22Rv1 (cell line): Measurements from ENCODE around the gene MT1F.
"Not testable (repeated sequence)": the region's sequence is repeated elsewhere in the genome, so short reads cannot be mapped to it uniquely, and the experiment has no call there.

Experiments used
- ZFX ChIP-seq: fragments of 450-650 bp; IDR thresholded peaks from 2 replicates; pipeline ENCODE4 v1.6.1; 2017; ENCODE audit warnings: antibody characterized with exemption, borderline replicate concordance
- TF ChIP-seq, protein P1 (sequence below): fragments of 450-650 bp; IDR thresholded peaks from 2 replicates; pipeline ENCODE4 v1.5.1; 2017; ENCODE audit warnings: mild to moderate bottlenecking

DNA sequence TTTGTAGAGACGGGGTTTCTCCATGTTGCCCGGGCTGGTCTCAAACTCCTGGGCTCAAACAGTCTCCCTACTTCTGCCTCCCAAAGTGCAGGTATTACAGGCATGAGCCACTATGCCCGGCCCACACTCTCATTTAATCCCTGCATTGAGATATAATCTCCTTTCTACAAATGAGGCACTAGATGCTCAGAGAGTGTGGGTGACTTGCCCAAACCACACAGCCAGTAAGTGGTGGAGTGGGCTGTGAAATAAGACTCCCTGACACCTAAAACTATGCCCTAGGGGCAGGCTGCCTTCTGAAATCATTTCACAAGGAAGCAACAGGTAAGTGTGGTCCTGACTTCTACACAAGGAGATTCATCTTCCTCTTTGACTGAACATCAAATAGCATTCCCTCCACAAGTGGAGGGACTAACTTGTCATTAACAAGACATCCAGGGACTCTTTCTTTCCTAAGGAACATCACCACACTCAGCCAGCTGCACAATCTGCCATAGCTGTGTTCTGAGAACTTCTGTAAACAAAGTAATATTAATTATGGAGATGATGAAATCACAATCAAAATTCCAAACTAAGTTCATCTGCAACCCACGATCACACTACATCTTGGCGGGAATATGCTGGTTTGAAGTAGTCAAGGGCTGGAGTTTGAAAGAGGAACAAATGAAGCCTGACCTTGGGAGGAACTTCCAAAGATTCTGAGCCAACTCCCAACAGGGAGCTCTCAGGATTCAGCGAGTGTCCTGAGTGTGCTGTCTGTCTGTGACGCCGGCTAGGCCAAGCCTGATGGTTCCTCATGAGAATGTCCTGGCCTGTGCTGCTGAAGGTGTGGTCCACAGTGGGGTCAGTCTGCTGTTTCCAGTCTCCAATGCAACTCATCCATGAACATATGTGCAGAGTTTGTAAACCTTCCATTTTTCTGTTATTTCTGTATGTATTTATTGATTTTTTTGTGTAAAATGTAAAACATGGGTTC lies 7.8 kb downstream of the MT1F start:
- TF ChIP-seq, protein P1, sequence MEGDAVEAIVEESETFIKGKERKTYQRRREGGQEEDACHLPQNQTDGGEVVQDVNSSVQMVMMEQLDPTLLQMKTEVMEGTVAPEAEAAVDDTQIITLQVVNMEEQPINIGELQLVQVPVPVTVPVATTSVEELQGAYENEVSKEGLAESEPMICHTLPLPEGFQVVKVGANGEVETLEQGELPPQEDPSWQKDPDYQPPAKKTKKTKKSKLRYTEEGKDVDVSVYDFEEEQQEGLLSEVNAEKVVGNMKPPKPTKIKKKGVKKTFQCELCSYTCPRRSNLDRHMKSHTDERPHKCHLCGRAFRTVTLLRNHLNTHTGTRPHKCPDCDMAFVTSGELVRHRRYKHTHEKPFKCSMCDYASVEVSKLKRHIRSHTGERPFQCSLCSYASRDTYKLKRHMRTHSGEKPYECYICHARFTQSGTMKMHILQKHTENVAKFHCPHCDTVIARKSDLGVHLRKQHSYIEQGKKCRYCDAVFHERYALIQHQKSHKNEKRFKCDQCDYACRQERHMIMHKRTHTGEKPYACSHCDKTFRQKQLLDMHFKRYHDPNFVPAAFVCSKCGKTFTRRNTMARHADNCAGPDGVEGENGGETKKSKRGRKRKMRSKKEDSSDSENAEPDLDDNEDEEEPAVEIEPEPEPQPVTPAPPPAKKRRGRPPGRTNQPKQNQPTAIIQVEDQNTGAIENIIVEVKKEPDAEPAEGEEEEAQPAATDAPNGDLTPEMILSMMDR: not testable (repeated sequence)
- not testable (repeated sequence) for TF ChIP-seq ZFX
